ENCODE results near the gene SPATA24. TPM values are rescaled to one million over a fixed set of nuclear protein-coding genes. Genes with fewer than 3 reads are reported as not detected.
"Not testable (repeated sequence)": the region's sequence is repeated elsewhere in the genome, so short reads cannot be mapped to it uniquely, and the experiment has no call there.

The SPATA24 gene
- polyA plus RNA-seq, 3 donors: 1.6 to 3.5 (median 3.2) TPM

- Mint-ChIP-seq H3K27me3 (ENCODE audit: low read depth in 3 of 3) (no peaks in the 10 kb centered on the region), H3K27ac (no peak overlapping the region)
These were observed 49.7 kb downstream of the SPATA24 start for GRCh38 chr5:139354186-139354585.

GRCh38 chr5:139347863-139348262 is 56.0 kb downstream of the SPATA24 start:
- Mint-ChIP-seq H3K4me1 (peaks cover 21% of the 10 kb centered on the region), H3K36me3 (peaks cover 12 to 46% of the 10 kb centered on the region in 2 donors)
- DNase-seq; H3K27ac ChIP-seq (ENCODE audit: low read depth in 1 of 2, low read length in 2 of 2); H3K9ac ChIP-seq (ENCODE audit: insufficient read depth, low read length, poor library complexity, severe bottlenecking); H3K4me3 ChIP-seq (replicated peaks in 1 of 3; ENCODE audit: low read depth in 2 of 3, low read length in 3 of 3); intact Hi-C loops (cut with micrococcal nuclease); H3K27me3 ChIP-seq (ENCODE audit: control insufficient read depth in 2 of 2, insufficient read depth in 2 of 2, low read length in 2 of 2); H3K27me3 Mint-ChIP-seq (ENCODE audit: low read depth in 3 of 3); H2AFZ ChIP-seq (ENCODE audit: insufficient read depth, low read depth, low read length, poor library complexity, severe bottlenecking); H3K27ac Mint-ChIP-seq; H3K9me3 Mint-ChIP-seq; H3K9me3 ChIP-seq (replicated peaks in 1 of 2; ENCODE audit: control insufficient read depth in 1 of 2, insufficient read depth in 1 of 2, low read length in 2 of 2); H3K4me2 ChIP-seq (replicated peaks; ENCODE audit: extremely low read depth, low read length, poor library complexity, severe bottlenecking); H3K4me3 Mint-ChIP-seq: not testable (repeated sequence)
- 95% methylated on average over 5 of the region's 9 CpGs for WGBS (ENCODE audit: insufficient coverage)
- H3K36me3 ChIP-seq (replicated peaks in 1 of 2; ENCODE audit: control insufficient read depth in 1 of 2, insufficient read depth in 2 of 2, low read length in 2 of 2): peaks cover 0 to 27% of the 10 kb centered on the region in 2 donors
- H4K20me1 ChIP-seq (ENCODE audit: insufficient read depth, low read length): peaks cover 100% of the 10 kb centered on the region
- H3K79me2 ChIP-seq (ENCODE audit: insufficient read depth, low read length): peaks cover 99% of the 10 kb centered on the region
- H3K4me1 ChIP-seq (ENCODE audit: control insufficient read depth in 1 of 2, insufficient read depth in 2 of 2, low read length in 2 of 2): peaks cover 9 to 14% of the 10 kb centered on the region in 2 donors

More at GRCh38 chr5:139354186-139354585, 49.7 kb downstream of the SPATA24 start:
- H3K79me2 ChIP-seq (ENCODE audit: insufficient read depth, low read length): peaks cover 99% of the 10 kb centered on the region
- DNase-seq: no peak
- H3K36me3 Mint-ChIP-seq: peaks cover 16 to 43% of the 10 kb centered on the region in 2 donors
- H3K4me2 ChIP-seq (replicated peaks; ENCODE audit: extremely low read depth, low read length, poor library complexity, severe bottlenecking): no peak overlapping the region
- intact Hi-C loops (cut with micrococcal nuclease): no loop called here
- no CpG with 5 or more reads among the region's 3 CpGs for WGBS (ENCODE audit: insufficient coverage)
- H3K4me1 ChIP-seq (ENCODE audit: control insufficient read depth in 1 of 2, insufficient read depth in 2 of 2, low read length in 2 of 2): no peaks in the 10 kb centered on the region
- H3K9me3 Mint-ChIP-seq: peaks cover 0 to 3% (median 0%) of the 10 kb centered on the region in 7 donors
- no peak overlapping the region for H3K4me3 Mint-ChIP-seq
- H3K4me1 Mint-ChIP-seq: peaks cover 2% of the 10 kb centered on the region
- no peak overlapping the region for H3K27ac ChIP-seq (ENCODE audit: low read depth in 1 of 2, low read length in 2 of 2)
- no peak overlapping the region for H3K9ac ChIP-seq (ENCODE audit: insufficient read depth, low read length, poor library complexity, severe bottlenecking)
- H4K20me1 ChIP-seq (ENCODE audit: insufficient read depth, low read length): peaks cover 100% of the 10 kb centered on the region
- H3K9me3 ChIP-seq (replicated peaks in 1 of 2; ENCODE audit: control insufficient read depth in 1 of 2, insufficient read depth in 1 of 2, low read length in 2 of 2): no peaks in the 10 kb centered on the region
- no peak overlapping the region for H2AFZ ChIP-seq (ENCODE audit: insufficient read depth, low read depth, low read length, poor library complexity, severe bottlenecking)
- no peak overlapping the region for H3K4me3 ChIP-seq (replicated peaks in 1 of 3; ENCODE audit: low read depth in 2 of 3, low read length in 3 of 3)
- no peaks in the 10 kb centered on the region for H3K27me3 ChIP-seq (ENCODE audit: control insufficient read depth in 2 of 2, insufficient read depth in 2 of 2, low read length in 2 of 2)
- peaks cover 4 to 47% of the 10 kb centered on the region in 2 donors for H3K36me3 ChIP-seq (replicated peaks in 1 of 2; ENCODE audit: control insufficient read depth in 1 of 2, insufficient read depth in 2 of 2, low read length in 2 of 2)
- TF ChIP-seq CTCF (IDR thresholded peaks at IDR 0.05): no peak

Small RNA genes lying within 50 kb of the gene (small RNA-seq; reads per million reads assigned to genes)
- gene RNU5B-4P (ENCODE audit: insufficient read length, low read depth): not detected

Other genes starting within 250 kb of the SPATA24 start
- 10 to 100 TPM; 25.4 to 35.1 (median 27.9) TPM for gene SIL1, start 205.7 kb downstream of the SPATA24 start, polyA plus RNA-seq
- 100 to 1,000 TPM in 2 of 3 donors, 10 to 100 TPM in 1; 61.8 to 174 (median 137) TPM for gene MATR3, start 110.3 kb downstream of the SPATA24 start, polyA plus RNA-seq
- gene PAIP2, start 62.2 kb downstream of the SPATA24 start, polyA plus RNA-seq: 100 to 1,000 TPM in 2 of 3 donors, 10 to 100 TPM in 1; 68.3 to 325 (median 313) TPM
- gene SLC23A1, start 20.8 kb downstream of the SPATA24 start, polyA plus RNA-seq: not detected
- gene MZB1, start 14.2 kb downstream of the SPATA24 start, polyA plus RNA-seq: under 1 TPM in 2 of 3 donors, not detected in 1; 0.30 to 0.52 TPM
- gene PROB1, start 9.0 kb downstream of the SPATA24 start, polyA plus RNA-seq: under 1 TPM in 2 of 3 donors, not detected in 1; 0.05 to 0.11 TPM
- gene DNAJC18, start 35.4 kb upstream of the SPATA24 start, polyA plus RNA-seq: 1 to 10 TPM in 2 of 3 donors, under 1 TPM in 1; 0.87 to 2.6 (median 2.2) TPM
- gene ECSCR, start 58.7 kb upstream of the SPATA24 start, polyA plus RNA-seq: not detected
- gene SMIM33, start 66.9 kb upstream of the SPATA24 start, polyA plus RNA-seq: not detected
- 100 to 1,000 TPM in 2 of 3 donors, 10 to 100 TPM in 1; 83.7 to 225 (median 115) TPM for gene STING1, start 78.7 kb upstream of the SPATA24 start, polyA plus RNA-seq
- 100 to 1,000 TPM in 2 of 3 donors, 10 to 100 TPM in 1; 41.2 to 167 (median 133) TPM for gene UBE2D2, start 157.2 kb upstream of the SPATA24 start, polyA plus RNA-seq
- 10 to 100 TPM; 22.4 to 37.2 (median 33.7) TPM for gene CXXC5, start 244.3 kb upstream of the SPATA24 start, polyA plus RNA-seq

Measured in CD14-positive monocyte (primary cell).